ENCODE results near the gene TAAR2.

DNA sequence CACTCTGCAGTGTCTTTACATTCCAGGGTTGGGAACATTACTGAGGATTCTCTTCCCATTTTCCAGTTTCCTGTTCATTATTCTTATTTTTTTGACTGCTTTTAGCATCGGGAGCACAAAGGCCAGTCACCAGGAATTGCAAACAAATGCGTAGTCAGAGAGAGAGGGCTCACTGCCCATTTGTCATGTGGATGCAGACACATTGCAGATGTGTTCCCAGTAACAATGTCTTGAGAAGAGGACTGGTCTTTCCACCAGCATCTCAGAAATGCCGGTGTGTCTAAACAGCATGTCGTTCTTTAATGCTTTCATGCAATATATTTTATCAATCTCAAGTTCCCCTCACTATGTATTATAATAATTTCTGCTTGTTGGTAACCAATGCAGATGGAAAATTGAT, 54.9 kb downstream of the TAAR2 start:
- TF ChIP-seq EZH2phosphoT487 (IDR thresholded peaks at IDR 0.05), result no peak
- TF ChIP-seq, protein P1, sequence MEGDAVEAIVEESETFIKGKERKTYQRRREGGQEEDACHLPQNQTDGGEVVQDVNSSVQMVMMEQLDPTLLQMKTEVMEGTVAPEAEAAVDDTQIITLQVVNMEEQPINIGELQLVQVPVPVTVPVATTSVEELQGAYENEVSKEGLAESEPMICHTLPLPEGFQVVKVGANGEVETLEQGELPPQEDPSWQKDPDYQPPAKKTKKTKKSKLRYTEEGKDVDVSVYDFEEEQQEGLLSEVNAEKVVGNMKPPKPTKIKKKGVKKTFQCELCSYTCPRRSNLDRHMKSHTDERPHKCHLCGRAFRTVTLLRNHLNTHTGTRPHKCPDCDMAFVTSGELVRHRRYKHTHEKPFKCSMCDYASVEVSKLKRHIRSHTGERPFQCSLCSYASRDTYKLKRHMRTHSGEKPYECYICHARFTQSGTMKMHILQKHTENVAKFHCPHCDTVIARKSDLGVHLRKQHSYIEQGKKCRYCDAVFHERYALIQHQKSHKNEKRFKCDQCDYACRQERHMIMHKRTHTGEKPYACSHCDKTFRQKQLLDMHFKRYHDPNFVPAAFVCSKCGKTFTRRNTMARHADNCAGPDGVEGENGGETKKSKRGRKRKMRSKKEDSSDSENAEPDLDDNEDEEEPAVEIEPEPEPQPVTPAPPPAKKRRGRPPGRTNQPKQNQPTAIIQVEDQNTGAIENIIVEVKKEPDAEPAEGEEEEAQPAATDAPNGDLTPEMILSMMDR (IDR thresholded peaks at IDR 0.05), result no peak
